ENCODE measurements around the gene PLCL1.

PLCL1 gene

DNA sequence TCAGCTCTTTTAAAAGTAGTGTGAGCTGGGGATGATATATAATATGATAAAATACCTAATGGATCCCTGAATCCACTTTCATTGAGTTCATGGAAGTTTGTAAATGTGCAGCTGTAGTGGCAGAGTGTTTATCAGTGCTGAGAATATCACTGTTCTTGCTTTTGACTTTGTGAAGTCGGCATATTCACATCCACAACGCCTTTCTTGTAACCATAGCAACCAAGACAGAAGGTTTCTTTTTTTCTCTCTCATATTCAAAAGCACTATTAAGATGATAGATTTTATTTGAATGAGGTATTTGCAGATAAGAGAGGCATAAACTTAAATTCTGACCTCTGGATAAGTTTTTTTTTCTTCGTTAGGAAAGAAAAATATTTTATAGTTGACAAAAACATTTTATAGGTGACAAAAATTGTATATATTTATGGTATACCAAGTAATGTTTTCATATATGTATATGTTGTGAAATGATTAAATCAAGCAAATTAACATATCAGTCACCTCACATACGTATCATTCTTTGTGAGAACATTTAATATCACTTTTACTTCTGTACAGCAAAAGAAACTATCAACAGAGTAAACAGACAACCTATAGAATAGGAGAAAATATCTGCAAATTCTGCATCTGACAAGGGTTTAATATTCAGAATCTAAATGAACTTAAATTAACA is 130.0 kb downstream of the PLCL1 start:
- TF ChIP-seq ZNF70 (CRISPR knock-in tag; IDR thresholded peaks at IDR 0.05) (no peak), GLIS3 (CRISPR knock-in tag; IDR thresholded peaks at IDR 0.05) (no peak), OSR1 (CRISPR knock-in tag; IDR thresholded peaks at IDR 0.05) (no peak), ZFP3 (CRISPR knock-in tag; IDR thresholded peaks at IDR 0.05) (no peak), RARB (CRISPR knock-in tag; IDR thresholded peaks at IDR 0.05) (no peak), POU6F1 (CRISPR knock-in tag; IDR thresholded peaks at IDR 0.05; ENCODE audit: borderline replicate concordance, low read depth) (no peak), ISL1 (CRISPR knock-in tag; IDR thresholded peaks at IDR 0.05) (no peak), TOX (CRISPR knock-in tag; IDR thresholded peaks at IDR 0.05; ENCODE audit: borderline replicate concordance) (no peak), SNAI2 (CRISPR knock-in tag; IDR thresholded peaks at IDR 0.05) (no peak), CSDC2 (CRISPR knock-in tag; IDR thresholded peaks at IDR 0.05) (no peak), ZFP30 (CRISPR knock-in tag; IDR thresholded peaks at IDR 0.05) (no peak), CREB5 (CRISPR knock-in tag; IDR thresholded peaks at IDR 0.05; ENCODE audit: low read depth) (no peak), ZC3H10 (CRISPR knock-in tag; IDR thresholded peaks at IDR 0.05) (no peak), BACH2 (CRISPR knock-in tag; IDR thresholded peaks at IDR 0.05; ENCODE audit: borderline replicate concordance) (no peak), ESRRG (CRISPR knock-in tag; IDR thresholded peaks at IDR 0.05) (no peak), ZNF8 (CRISPR knock-in tag; IDR thresholded peaks at IDR 0.05) (no peak)
- ATAC-seq, result no peak

- TF ChIP-seq CSDC2 (CRISPR knock-in tag; IDR thresholded peaks at IDR 0.05), result no peak
- TF ChIP-seq POU6F1 (CRISPR knock-in tag; IDR thresholded peaks at IDR 0.05; ENCODE audit: borderline replicate concordance, low read depth), result no peak
- no peak for TF ChIP-seq SNAI2 (CRISPR knock-in tag; IDR thresholded peaks at IDR 0.05)
- no peak for TF ChIP-seq ISL1 (CRISPR knock-in tag; IDR thresholded peaks at IDR 0.05)
- no peak for ATAC-seq
Observed at GRCh38 chr2:197934934-197935289, 130.5 kb downstream of the PLCL1 start.

- TF ChIP-seq ZC3H10 (CRISPR knock-in tag; IDR thresholded peaks at IDR 0.05) (no peak), ZFP3 (CRISPR knock-in tag; IDR thresholded peaks at IDR 0.05) (no peak), POU6F1 (CRISPR knock-in tag; IDR thresholded peaks at IDR 0.05; ENCODE audit: borderline replicate concordance, low read depth) (no peak), ZNF70 (CRISPR knock-in tag; IDR thresholded peaks at IDR 0.05) (no peak), ISL1 (CRISPR knock-in tag; IDR thresholded peaks at IDR 0.05) (no peak), RARB (CRISPR knock-in tag; IDR thresholded peaks at IDR 0.05) (no peak), ESRRG (CRISPR knock-in tag; IDR thresholded peaks at IDR 0.05) (no peak), OSR1 (CRISPR knock-in tag; IDR thresholded peaks at IDR 0.05) (no peak), GLIS3 (CRISPR knock-in tag; IDR thresholded peaks at IDR 0.05) (no peak), PPARA (CRISPR knock-in tag; IDR thresholded peaks at IDR 0.05; ENCODE audit: borderline replicate concordance) (no peak), CSDC2 (CRISPR knock-in tag; IDR thresholded peaks at IDR 0.05) (no peak), TOX (CRISPR knock-in tag; IDR thresholded peaks at IDR 0.05; ENCODE audit: borderline replicate concordance) (no peak), TCF4 (CRISPR knock-in tag; IDR thresholded peaks at IDR 0.05; ENCODE audit: borderline replicate concordance) (no peak)
- TF ChIP-seq, protein P1, sequence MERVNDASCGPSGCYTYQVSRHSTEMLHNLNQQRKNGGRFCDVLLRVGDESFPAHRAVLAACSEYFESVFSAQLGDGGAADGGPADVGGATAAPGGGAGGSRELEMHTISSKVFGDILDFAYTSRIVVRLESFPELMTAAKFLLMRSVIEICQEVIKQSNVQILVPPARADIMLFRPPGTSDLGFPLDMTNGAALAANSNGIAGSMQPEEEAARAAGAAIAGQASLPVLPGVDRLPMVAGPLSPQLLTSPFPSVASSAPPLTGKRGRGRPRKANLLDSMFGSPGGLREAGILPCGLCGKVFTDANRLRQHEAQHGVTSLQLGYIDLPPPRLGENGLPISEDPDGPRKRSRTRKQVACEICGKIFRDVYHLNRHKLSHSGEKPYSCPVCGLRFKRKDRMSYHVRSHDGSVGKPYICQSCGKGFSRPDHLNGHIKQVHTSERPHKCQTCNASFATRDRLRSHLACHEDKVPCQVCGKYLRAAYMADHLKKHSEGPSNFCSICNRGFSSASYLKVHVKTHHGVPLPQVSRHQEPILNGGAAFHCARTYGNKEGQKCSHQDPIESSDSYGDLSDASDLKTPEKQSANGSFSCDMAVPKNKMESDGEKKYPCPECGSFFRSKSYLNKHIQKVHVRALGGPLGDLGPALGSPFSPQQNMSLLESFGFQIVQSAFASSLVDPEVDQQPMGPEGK (CRISPR knock-in tag; IDR thresholded peaks at IDR 0.05; ENCODE audit: borderline replicate concordance), result no peak
- TF ChIP-seq, protein P2, sequence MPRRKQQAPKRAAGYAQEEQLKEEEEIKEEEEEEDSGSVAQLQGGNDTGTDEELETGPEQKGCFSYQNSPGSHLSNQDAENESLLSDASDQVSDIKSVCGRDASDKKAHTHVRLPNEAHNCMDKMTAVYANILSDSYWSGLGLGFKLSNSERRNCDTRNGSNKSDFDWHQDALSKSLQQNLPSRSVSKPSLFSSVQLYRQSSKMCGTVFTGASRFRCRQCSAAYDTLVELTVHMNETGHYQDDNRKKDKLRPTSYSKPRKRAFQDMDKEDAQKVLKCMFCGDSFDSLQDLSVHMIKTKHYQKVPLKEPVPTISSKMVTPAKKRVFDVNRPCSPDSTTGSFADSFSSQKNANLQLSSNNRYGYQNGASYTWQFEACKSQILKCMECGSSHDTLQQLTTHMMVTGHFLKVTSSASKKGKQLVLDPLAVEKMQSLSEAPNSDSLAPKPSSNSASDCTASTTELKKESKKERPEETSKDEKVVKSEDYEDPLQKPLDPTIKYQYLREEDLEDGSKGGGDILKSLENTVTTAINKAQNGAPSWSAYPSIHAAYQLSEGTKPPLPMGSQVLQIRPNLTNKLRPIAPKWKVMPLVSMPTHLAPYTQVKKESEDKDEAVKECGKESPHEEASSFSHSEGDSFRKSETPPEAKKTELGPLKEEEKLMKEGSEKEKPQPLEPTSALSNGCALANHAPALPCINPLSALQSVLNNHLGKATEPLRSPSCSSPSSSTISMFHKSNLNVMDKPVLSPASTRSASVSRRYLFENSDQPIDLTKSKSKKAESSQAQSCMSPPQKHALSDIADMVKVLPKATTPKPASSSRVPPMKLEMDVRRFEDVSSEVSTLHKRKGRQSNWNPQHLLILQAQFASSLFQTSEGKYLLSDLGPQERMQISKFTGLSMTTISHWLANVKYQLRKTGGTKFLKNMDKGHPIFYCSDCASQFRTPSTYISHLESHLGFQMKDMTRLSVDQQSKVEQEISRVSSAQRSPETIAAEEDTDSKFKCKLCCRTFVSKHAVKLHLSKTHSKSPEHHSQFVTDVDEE (CRISPR knock-in tag; IDR thresholded peaks at IDR 0.05), result no peak
- ATAC-seq, result no peak
Observed at GRCh38 chr2:197937814-197938213, 133.4 kb downstream of the PLCL1 start.

Data from SK-N-SH treated with all-trans-retinoic acid at 6 μM for 48 hours (cell line).